Stimulated activated CD4-positive, alpha-beta T cell treated with anti-CD3 and anti-CD28 coated beads, Interleukin-1b, Interleukin-23, amount 100 ng/mL, for 24 hours (primary cell): ENCODE measurements around the gene CAMK2B.

Experiments
- DNase-seq, 4 experiments: peaks; one replicate each; pipeline ENCODE4 v3.0.0-alpha.2; 2020; ENCODE audit warnings: low read depth in 4 of 4, low spot score in 1 of 4

The CAMK2B gene

DNA sequence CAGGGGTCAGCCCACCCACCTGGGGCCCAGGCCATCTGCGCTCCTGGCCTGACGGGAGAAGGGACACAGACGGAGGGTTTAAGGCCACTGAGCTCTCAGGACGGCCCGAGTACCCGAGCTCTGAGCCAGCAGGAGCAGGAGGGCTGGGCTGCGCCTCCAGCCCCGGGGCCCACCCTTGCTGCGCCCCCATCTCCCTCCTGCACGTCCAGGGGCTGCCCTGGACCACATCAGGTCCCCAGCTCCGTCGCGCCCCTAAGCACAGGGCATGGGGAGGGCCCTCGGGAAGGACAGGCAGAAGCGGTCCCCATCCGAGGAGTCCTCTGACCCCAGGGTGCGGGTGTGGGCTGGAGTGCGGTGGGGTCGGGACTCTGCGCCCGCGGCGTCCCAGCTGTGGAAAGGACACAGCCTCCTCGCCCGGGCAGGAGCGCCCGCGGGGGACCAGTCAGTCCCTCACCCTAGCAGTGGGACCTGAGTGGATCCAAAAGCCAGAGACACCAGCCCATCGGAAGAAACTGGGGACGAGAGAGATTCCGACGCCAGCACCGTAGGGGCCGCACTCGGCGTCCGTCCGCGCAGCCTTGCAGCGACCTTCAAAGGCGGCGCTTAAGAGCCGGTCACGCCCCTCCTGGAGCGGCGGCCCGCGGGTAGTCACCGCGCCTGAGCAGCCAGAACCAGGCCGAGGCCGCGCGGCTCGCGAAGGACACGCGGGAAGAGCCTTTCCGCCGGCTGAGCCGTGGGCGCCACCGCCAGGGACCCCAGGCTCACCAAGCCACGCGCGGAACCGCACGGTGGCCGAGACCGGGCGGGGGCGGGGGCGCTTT lies 15.9 kb downstream of the CAMK2B start:
- peak in 3 of 4 experiments; percentile 21 to 42 (median 24) for DNase-seq

DNA sequence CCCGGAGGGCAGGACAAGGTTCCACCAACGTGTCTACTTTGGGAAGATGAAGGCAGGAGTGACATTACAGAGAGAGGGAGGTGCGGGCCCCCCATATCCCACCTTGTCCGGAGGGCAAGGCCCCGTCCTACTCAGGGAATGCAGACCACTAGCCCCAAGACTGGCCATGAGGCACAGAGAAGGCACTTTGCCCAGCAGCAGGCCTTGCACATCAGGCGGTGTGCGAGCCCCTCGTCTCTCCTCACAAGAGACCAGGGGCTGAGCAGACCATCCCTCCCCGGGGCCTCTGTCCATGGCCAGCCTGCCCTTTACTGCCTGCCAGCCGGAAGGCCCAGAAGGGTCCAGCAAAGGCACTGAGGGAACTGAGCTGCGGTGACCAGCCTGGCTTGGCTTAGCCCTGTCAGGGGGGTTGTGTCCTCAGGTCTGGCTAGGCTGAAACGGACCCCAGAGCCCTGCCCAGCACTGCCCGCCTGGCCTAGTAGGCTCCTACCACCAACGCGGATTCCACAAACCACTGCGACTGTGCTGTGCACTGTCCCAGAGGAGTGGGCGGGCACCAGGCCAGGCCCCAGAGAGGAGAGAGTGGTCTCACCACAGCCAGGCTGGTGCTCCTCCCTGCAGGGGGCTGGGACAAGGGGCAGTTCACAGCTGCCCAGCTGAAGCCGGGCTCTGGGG lies 16.7 kb downstream of the CAMK2B start:
- no peak for DNase-seq

- DNase-seq, result no peak
Measured at GRCh38 chr7:44307905-44308595, 17.3 kb downstream of the CAMK2B start.

- DNase-seq, result no peak
Measured at GRCh38 chr7:44307301-44307900, 18.0 kb downstream of the CAMK2B start.

DNA sequence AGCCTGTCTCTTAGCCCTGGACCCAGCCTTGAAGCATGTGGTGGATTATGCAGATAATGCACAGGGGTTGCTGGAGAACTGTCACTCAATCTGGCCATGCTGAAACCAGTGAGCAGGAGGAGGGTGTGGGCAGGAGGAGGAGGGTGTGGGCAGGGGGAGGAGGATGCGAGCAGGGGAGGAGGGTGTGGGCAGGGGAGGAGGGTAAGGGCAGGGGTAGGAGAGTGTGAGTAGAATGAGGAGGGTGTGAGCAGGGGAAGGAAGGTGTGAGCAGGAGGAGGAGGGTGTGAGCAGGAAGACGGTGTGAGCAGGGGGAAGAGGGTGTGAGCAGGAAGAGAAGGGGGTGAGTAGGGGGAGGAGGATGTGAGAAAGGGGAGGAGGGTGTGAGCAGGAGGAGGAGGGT lies 18.8 kb downstream of the CAMK2B start:
- DNase-seq, result no peak

GRCh38 chr7:44305564-44306507 lies 19.6 kb downstream of the CAMK2B start:
- no peak for DNase-seq

- no peak for DNase-seq
Measured at GRCh38 chr7:44294325-44295069, 30.9 kb downstream of the CAMK2B start.

DNA sequence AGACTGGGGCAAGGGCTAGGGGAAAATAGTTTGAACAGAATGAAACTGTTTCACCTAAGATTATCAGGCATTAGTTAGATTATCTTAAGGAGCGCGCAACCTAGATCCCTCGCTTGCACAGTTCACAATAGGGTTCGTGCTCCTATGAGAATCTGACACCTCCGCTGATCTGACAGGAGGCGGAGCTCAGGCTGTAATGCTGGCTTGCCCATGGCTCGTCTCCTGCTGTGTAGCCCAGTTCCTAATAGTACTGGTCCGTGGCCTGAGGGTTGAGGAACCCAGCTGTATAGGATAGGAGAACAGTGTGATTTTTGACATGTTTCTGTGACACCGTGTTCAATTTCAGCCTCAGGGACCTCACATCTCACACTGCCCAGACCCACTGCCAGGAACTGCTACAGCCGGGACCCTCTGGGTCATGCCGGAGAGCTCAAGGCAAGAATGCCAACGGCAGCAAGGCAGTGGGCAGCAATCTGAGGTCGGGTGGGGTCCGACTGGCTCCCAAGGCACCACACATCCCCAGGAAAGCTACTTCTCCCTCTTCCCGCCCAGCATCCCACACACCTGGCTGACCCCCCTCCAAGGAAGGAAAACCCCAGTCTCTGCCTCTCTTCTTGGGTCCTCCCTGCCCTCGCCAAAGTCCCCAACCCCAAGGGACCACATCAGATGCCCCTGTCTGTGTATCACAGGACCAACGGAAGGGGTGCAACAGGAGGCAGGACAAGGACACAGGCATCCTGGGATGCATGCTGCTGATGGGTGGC lies 31.7 kb downstream of the CAMK2B start:
- no peak for DNase-seq

DNA sequence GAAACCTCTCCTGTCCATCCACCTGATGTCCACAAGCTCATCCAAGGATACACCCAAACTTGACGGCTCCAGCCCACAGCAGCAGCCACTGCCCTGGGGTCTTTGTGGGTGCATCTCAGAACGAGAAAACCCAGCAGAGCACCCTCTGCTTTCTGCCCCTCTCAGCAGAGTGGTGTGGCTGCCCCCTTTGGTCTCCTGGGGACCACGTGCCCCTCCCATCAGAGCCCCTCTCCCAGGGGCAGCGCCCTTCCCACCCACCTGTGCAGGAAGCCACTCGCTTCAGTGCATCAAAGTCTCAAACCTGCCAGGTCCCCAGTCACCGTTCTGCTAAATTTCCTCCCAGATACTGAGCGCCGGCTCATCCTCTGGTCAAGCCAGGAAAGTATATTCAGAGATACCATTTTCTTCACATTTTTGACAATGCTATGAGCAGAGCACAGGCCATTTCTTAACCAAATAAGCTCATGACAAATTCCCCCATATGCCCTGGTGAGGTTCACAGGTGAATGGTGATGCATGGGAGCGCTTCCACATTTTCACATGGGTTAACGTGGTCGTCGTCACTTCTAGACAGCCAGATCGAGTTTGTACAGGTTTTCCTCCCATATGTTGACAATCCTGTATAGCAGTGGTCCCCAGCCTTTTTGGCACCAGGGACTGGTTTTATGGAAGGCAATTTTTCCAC lies 32.4 kb downstream of the CAMK2B start:
- DNase-seq, result no peak

DNA sequence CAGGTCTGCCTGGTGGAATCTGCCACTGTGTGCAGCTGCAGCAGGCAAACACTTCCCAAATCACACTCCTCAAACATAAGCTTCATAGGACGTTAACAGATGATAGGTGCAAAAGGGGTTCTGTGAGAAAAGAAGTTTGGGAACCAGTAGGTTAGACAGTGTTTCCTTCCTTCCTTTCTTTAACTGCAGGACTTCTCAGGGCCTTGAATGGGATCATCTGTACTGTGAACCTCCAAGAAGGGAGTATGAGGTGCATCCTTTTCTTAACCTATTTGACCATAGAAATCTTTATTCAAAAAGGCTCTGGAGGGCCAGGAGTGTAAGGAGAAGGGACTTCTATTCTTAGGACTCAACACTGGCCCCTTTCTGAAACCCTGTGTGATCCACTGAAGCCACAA lies 33.0 kb downstream of the CAMK2B start:
- no peak for DNase-seq

DNA sequence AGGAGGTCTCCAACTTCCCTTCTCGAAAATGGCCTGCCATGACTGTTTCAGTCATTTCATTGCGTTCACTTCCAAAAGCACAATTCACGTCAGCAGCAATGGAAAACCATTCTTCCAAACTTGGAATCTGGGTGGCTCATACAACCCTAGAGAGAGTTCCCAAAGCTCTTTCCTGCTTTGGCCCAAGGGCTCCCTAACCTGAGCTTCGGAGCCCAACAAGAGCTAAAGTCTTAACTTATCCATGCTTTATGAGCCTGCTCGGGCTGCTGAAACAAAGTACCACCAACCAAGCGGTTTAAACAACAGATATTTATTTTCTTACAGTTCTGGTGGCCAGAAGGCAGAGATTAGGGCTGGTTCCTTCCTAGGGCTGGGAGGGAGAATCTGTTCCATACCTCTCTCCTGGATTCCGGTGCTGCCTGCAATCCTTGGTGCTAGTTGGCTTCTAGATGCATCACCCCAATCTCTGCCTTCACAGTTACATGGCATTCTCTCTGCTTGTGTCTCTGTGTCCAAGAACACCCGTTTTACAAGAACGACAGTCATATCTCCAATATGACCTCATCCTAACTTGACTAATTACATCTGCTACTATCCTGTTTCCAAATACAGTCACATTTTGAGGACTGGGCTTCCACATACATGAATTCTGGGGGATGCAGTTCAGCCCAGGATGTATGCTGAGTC lies 33.5 kb downstream of the CAMK2B start:
- DNase-seq, result no peak

- no peak for DNase-seq
Measured at GRCh38 chr7:44291066-44291732, 34.2 kb downstream of the CAMK2B start.

GRCh38 chr7:44290252-44290620 lies 35.2 kb downstream of the CAMK2B start:
- DNase-seq, result no peak

DNA sequence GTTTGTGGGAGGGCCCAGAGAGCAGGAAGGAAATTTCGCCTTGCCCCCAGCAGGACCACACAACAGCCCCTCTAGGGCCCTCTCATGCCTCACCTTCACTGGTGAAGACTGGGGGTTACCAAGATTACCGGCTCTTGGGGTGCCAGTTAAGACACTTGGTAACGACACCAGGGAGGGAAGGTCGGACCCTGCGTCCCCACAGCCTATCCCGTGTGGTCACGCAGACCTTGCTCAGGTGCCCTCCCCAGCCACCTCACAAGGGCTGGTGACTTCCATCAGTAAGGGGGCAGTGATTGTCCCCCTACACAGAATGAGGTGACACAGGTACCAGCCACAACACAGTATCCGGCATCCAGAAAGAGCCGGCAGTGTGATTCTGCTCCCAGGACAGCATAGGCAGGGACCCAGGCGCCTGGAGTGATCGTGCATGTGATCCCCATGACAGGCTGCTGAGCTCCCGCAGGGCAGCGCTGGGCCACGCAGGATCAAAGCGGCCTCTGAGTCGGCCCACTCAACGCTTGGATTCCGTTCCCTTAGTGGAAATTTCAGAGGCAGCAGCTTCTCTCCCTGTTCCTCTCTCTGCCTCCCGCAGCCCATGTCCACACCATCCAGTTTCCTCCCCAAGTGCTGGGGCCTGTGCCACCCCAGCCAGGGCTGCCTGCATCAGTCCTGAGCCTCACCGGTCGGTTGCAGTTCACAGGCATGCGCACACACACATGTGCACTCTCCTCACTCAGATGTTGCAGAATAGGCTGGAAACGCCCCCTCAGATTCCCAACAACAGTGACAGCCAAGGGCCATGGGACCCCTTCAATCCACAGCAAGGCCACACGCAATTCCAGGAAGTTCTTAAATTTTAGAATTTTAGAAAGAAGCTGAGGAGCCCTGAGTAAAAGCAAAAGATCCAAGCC lies 35.8 kb downstream of the CAMK2B start:
- no peak for DNase-seq

DNA sequence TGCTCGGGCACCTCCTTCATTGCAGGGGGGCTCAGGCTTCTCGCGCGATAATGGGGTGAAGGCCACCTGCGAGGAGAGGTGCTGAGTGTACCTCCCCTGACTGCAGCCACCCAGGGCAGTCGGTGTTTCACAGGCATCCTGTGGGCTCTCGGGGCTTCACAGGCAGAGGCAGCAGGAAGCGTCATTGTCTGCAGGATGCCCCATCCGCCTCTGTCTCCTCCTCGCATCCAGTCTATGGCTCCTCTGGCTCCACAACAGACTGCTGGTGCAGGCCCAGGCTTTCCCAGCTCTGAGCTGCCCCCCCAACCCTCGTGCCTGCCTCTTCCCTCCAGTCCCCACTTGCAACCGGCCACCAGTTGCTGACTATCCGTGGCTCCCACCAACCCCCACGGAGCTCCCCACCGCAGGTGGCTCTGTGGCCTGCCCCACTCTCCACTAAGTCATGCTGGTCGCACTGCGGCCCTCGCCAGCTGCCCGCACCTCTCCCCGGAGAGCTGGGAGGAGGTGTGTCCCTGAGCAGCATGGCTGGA lies 36.5 kb downstream of the CAMK2B start:
- no peak for DNase-seq

GRCh38 chr7:44288381-44288685 lies 37.1 kb downstream of the CAMK2B start:
- DNase-seq, result no peak
